ENCODE data around the gene PPP1CC.

GRCh38 chr12:110780448-110780847 lies 37.8 kb upstream of the PPP1CC start:
- TF ChIP-seq POLR2A (IDR thresholded peaks at IDR 0.05; ENCODE audit: low read length) = no peak
- TF ChIP-seq GATA1 (IDR thresholded peaks at IDR 0.05; ENCODE audit: low read depth, low read length) = no peak
